ENCODE measurements around the gene PAX2.

Gene PAX2

GRCh38 chr10:100826661-100826982 is 81.2 kb downstream of the PAX2 start:
- no peak for TF ChIP-seq ZFP3 (CRISPR knock-in tag; IDR thresholded peaks at IDR 0.05)
- ATAC-seq, result no peak

GRCh38 chr10:100826983-100827818 is 81.8 kb downstream of the PAX2 start:
- ATAC-seq, result peak; percentile 55
- TF ChIP-seq ZFP30 (CRISPR knock-in tag; IDR thresholded peaks at IDR 0.05) (no peak), ISL1 (CRISPR knock-in tag; IDR thresholded peaks at IDR 0.05) (no peak), BACH2 (CRISPR knock-in tag; IDR thresholded peaks at IDR 0.05; ENCODE audit: borderline replicate concordance) (no peak), ESRRG (CRISPR knock-in tag; IDR thresholded peaks at IDR 0.05) (no peak), ZC3H10 (CRISPR knock-in tag; IDR thresholded peaks at IDR 0.05) (no peak), CSRNP3 (CRISPR knock-in tag; IDR thresholded peaks at IDR 0.05) (no peak), POU6F1 (CRISPR knock-in tag; IDR thresholded peaks at IDR 0.05; ENCODE audit: borderline replicate concordance, low read depth) (no peak), TOX (CRISPR knock-in tag; IDR thresholded peaks at IDR 0.05; ENCODE audit: borderline replicate concordance) (no peak), ZFP3 (CRISPR knock-in tag; IDR thresholded peaks at IDR 0.05) (no peak), RARB (CRISPR knock-in tag; IDR thresholded peaks at IDR 0.05) (no peak), OSR1 (CRISPR knock-in tag; IDR thresholded peaks at IDR 0.05) (no peak), CSDC2 (CRISPR knock-in tag; IDR thresholded peaks at IDR 0.05) (no peak), SNAI2 (CRISPR knock-in tag; IDR thresholded peaks at IDR 0.05) (no peak), ZNF8 (CRISPR knock-in tag; IDR thresholded peaks at IDR 0.05) (no peak), PATZ1 (CRISPR knock-in tag; IDR thresholded peaks at IDR 0.05; ENCODE audit: borderline replicate concordance) (no peak), TSHZ2 (CRISPR knock-in tag; IDR thresholded peaks at IDR 0.05) (no peak), TCF4 (CRISPR knock-in tag; IDR thresholded peaks at IDR 0.05; ENCODE audit: borderline replicate concordance) (no peak)

- peak; percentile 65 for ATAC-seq
- TF ChIP-seq TOX (CRISPR knock-in tag; IDR thresholded peaks at IDR 0.05; ENCODE audit: borderline replicate concordance) (no peak), CSDC2 (CRISPR knock-in tag; IDR thresholded peaks at IDR 0.05) (no peak)
Measured at GRCh38 chr10:100827819-100828737, 82.7 kb downstream of the PAX2 start.

GRCh38 chr10:100828738-100829096 is 83.3 kb downstream of the PAX2 start:
- peak; percentile 15; the same call in 1 of the 3 replicates for ATAC-seq
- TF ChIP-seq GLIS3 (CRISPR knock-in tag; IDR thresholded peaks at IDR 0.05) (no peak), OSR1 (CRISPR knock-in tag; IDR thresholded peaks at IDR 0.05) (no peak), TCF4 (CRISPR knock-in tag; IDR thresholded peaks at IDR 0.05; ENCODE audit: borderline replicate concordance) (no peak), TSHZ2 (CRISPR knock-in tag; IDR thresholded peaks at IDR 0.05) (no peak), TOX (CRISPR knock-in tag; IDR thresholded peaks at IDR 0.05; ENCODE audit: borderline replicate concordance) (no peak), ESRRG (CRISPR knock-in tag; IDR thresholded peaks at IDR 0.05) (no peak), ZFP3 (CRISPR knock-in tag; IDR thresholded peaks at IDR 0.05) (no peak), ZNF70 (CRISPR knock-in tag; IDR thresholded peaks at IDR 0.05) (no peak), SNAI2 (CRISPR knock-in tag; IDR thresholded peaks at IDR 0.05) (no peak), ISL1 (CRISPR knock-in tag; IDR thresholded peaks at IDR 0.05) (no peak), CSDC2 (CRISPR knock-in tag; IDR thresholded peaks at IDR 0.05) (no peak), PPARA (CRISPR knock-in tag; IDR thresholded peaks at IDR 0.05; ENCODE audit: borderline replicate concordance) (no peak), ZNF8 (CRISPR knock-in tag; IDR thresholded peaks at IDR 0.05) (no peak), ZFP30 (CRISPR knock-in tag; IDR thresholded peaks at IDR 0.05) (no peak), RARB (CRISPR knock-in tag; IDR thresholded peaks at IDR 0.05) (no peak), ZC3H10 (CRISPR knock-in tag; IDR thresholded peaks at IDR 0.05) (no peak), CSRNP3 (CRISPR knock-in tag; IDR thresholded peaks at IDR 0.05) (no peak), BACH2 (CRISPR knock-in tag; IDR thresholded peaks at IDR 0.05; ENCODE audit: borderline replicate concordance) (no peak)

Data from SK-N-SH treated with all-trans-retinoic acid at 6 μM for 48 hours (cell line).